H1 (cell line): ENCODE data around the gene SEPTIN5.

Experiments
- CREB1 ChIP-seq: IDR thresholded peaks from 2 replicates; pipeline ENCODE4 v1.6.1; 2012; ENCODE audit warnings: inconsistent platforms
- EP300 ChIP-seq, 2 experiments: IDR thresholded peaks; 1 replicate in 1 of 2; 2 replicates in 1 of 2; pipeline ENCODE4 v1.6.1; 2011 to 2012; ENCODE audit warnings: low read depth in 2 of 2, low read length in 2 of 2, mild to moderate bottlenecking in 2 of 2, borderline replicate concordance in 1 of 2, inconsistent platforms in 1 of 2, moderate library complexity in 1 of 2
- EZH2 ChIP-seq: fragments of 200-600 bp; sonication (generic); IDR thresholded peaks from 2 replicates; pipeline ENCODE4 v1.7.1; 2012; ENCODE audit warnings: low read depth, mild to moderate bottlenecking, moderate library complexity, low read length, inconsistent platforms; ENCODE audit not compliant: severe bottlenecking
- GABPA ChIP-seq: IDR thresholded peaks from 2 replicates; pipeline ENCODE4 v1.6.1; 2011; ENCODE audit warnings: mild to moderate bottlenecking, low read length, moderate library complexity, borderline replicate concordance; ENCODE audit not compliant: insufficient read depth
- JUN ChIP-seq: IDR thresholded peaks from 2 replicates; pipeline ENCODE4 v1.6.1; 2011; ENCODE audit warnings: low read depth, mild to moderate bottlenecking, improper control_type of control experiment, low read length
- RXRA ChIP-seq: IDR thresholded peaks from 2 replicates; pipeline ENCODE4 v1.6.1; 2011; ENCODE audit warnings: low read depth, mild to moderate bottlenecking, low read length, moderate library complexity; ENCODE audit not compliant: insufficient read depth
- SRF ChIP-seq: IDR thresholded peaks from 2 replicates; pipeline ENCODE4 v1.6.1; 2011; ENCODE audit warnings: mild to moderate bottlenecking, low read depth, low read length, moderate library complexity
- ZNF274 ChIP-seq: IDR thresholded peaks from 2 replicates; pipeline ENCODE4 v1.7.0; 2012; ENCODE audit warnings: low read length, borderline replicate concordance; ENCODE audit errors: extremely low read depth
- TF ChIP-seq, protein P1 (sequence below), 3 experiments: IDR thresholded peaks; 1 replicate in 2 of 3; 2 replicates in 1 of 3; pipeline versions ENCODE4 v1.5.1 to v1.6.1; 2011; ENCODE audit warnings: low read length in 3 of 3, mild to moderate bottlenecking in 3 of 3, inconsistent platforms in 2 of 3, low read depth in 1 of 3, moderate library complexity in 1 of 3; ENCODE audit not compliant: insufficient read depth in 1 of 3; ENCODE audit errors: control extremely low read depth in 1 of 3
- TF ChIP-seq, protein P2 (sequence below): IDR thresholded peaks from 2 replicates; pipeline ENCODE4 v1.6.1; 2011; ENCODE audit warnings: low read depth, mild to moderate bottlenecking, low read length; ENCODE audit not compliant: insufficient read depth
- TF ChIP-seq, protein P3 (sequence below): IDR thresholded peaks from 2 replicates; pipeline ENCODE4 v1.6.1; 2012; ENCODE audit warnings: low read length, inconsistent platforms

DNA sequence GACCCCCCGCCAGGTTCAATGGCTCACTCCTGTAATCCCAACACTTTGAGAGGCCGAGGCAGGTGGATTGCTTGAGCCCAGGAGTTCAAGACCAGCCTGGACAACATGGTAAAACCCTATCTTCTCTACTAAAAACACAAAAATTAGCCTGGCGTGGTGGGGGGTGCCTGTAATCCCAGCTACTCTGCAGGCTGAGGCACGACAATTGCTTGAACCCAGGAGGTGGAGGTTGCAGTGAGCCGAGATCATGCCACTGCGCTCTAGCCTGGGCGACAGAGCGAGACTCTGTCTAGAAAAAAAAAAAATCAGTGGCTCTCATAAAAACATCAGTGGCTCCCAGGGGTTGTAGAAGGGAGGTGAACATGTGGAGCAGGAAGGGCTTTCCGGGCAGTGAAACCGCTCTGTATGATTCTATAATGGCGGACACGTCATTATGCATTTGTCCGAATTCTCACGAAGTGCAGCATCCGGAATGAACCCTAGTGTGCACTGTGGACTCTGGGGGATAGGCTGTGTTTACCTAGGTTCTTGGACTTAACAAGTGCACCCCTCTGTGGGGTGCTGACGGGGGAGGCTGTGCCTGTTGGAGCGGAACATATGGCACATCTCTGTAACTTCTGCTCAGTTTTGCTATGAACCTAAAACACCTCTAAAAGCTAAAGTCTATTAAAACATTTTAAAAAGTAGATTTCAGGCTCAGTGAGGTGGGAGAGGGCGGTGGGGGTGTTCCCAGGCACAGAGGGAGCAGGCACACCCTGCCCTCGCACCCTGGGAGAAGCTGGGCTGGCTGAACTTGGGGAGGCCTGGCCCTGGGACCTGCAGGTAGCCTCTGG, 49.1 kb upstream of the SEPTIN5 start:
- TF ChIP-seq RXRA (no peak), JUN (no peak), EZH2 (no peak), EP300 (IDR thresholded peaks at IDR 0.05; ENCODE audit: borderline replicate concordance in 1 of 2, low read depth in 2 of 2, low read length in 2 of 2) (no peak), GABPA (no peak), SRF (no peak), ZNF274 (no peak), CREB1 (no peak)
- TF ChIP-seq, protein P1, sequence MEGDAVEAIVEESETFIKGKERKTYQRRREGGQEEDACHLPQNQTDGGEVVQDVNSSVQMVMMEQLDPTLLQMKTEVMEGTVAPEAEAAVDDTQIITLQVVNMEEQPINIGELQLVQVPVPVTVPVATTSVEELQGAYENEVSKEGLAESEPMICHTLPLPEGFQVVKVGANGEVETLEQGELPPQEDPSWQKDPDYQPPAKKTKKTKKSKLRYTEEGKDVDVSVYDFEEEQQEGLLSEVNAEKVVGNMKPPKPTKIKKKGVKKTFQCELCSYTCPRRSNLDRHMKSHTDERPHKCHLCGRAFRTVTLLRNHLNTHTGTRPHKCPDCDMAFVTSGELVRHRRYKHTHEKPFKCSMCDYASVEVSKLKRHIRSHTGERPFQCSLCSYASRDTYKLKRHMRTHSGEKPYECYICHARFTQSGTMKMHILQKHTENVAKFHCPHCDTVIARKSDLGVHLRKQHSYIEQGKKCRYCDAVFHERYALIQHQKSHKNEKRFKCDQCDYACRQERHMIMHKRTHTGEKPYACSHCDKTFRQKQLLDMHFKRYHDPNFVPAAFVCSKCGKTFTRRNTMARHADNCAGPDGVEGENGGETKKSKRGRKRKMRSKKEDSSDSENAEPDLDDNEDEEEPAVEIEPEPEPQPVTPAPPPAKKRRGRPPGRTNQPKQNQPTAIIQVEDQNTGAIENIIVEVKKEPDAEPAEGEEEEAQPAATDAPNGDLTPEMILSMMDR (IDR thresholded peaks at IDR 0.05; ENCODE audit: control extremely low read depth in 1 of 3, insufficient read depth in 1 of 3, low read depth in 1 of 3, low read length in 3 of 3) = no peak
- TF ChIP-seq, protein P2, sequence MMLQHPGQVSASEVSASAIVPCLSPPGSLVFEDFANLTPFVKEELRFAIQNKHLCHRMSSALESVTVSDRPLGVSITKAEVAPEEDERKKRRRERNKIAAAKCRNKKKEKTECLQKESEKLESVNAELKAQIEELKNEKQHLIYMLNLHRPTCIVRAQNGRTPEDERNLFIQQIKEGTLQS = no peak
- TF ChIP-seq, protein P3, sequence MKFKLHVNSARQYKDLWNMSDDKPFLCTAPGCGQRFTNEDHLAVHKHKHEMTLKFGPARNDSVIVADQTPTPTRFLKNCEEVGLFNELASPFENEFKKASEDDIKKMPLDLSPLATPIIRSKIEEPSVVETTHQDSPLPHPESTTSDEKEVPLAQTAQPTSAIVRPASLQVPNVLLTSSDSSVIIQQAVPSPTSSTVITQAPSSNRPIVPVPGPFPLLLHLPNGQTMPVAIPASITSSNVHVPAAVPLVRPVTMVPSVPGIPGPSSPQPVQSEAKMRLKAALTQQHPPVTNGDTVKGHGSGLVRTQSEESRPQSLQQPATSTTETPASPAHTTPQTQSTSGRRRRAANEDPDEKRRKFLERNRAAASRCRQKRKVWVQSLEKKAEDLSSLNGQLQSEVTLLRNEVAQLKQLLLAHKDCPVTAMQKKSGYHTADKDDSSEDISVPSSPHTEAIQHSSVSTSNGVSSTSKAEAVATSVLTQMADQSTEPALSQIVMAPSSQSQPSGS = no peak
